Renal cortical epithelial cell (primary cell): ENCODE measurements around the gene C15orf62. TPM values are rescaled to one million over a fixed set of nuclear protein-coding genes. Genes with fewer than 3 reads are reported as not detected.
A peak's percentile ranks its signal among the peaks of the same experiment; 100 is the strongest.

Source experiments
- DNase-seq: peaks from one replicate; pipeline ENCODE4 v3.0.0-alpha.2; 2011; ENCODE audit warnings: low read depth
- total RNA-seq: library from RNA; depleted of rRNA; stranded (reverse); fragments of >200 nt; gene quantifications from 2 replicates; pipeline ENCODE4 v1.2.3, GENCODE V29; 2014

C15orf62 gene
- total RNA-seq, 1 donor from 2014 or later: 0.50 TPM

- no peak for DNase-seq
These were observed 14.0 kb upstream of the C15orf62 start for GRCh38 chr15:40755812-40756208.

- DNase-seq: no peak
These were observed 12.8 kb upstream of the C15orf62 start for GRCh38 chr15:40756938-40757337.

GRCh38 chr15:40759961-40760360 is 9.8 kb upstream of the C15orf62 start:
- DNase-seq: no peak

GRCh38 chr15:40762919-40763800 is 6.6 kb upstream of the C15orf62 start:
- DNase-seq: no peak

- no peak for DNase-seq
These were observed 5.8 kb upstream of the C15orf62 start, which contains the start of gene GCHFR for GRCh38 chr15:40763801-40764628. Gene GCHFR (plus strand): TSS chr15:40764068. CDS start chr15:40764181, 113 bp downstream.

GRCh38 chr15:40764629-40765103 is 5.1 kb upstream of the C15orf62 start:
- no peak for DNase-seq

- no peak for DNase-seq
These were observed 3.5 kb upstream of the C15orf62 start for GRCh38 chr15:40766194-40766815.

GRCh38 chr15:40766906-40767837 is 2.6 kb upstream of the C15orf62 start:
- peak; percentile 56 for DNase-seq

- DNase-seq: no peak
These were observed 1.8 kb upstream of the C15orf62 start for GRCh38 chr15:40767838-40768500.

- DNase-seq: no peak
These were observed 1.1 kb upstream of the C15orf62 start for GRCh38 chr15:40768521-40769273.

- DNase-seq: no peak
These were observed 454 bp downstream of the C15orf62 start for GRCh38 chr15:40770147-40770721.

GRCh38 chr15:40771242-40771641 is 1.5 kb downstream of the C15orf62 start:
- DNase-seq: no peak

GRCh38 chr15:40772014-40772413 is 2.2 kb downstream of the C15orf62 start:
- no peak for DNase-seq

GRCh38 chr15:40773496-40773895 is 3.7 kb downstream of the C15orf62 start:
- DNase-seq: no peak

- DNase-seq: no peak
These were observed 4.1 kb downstream of the C15orf62 start for GRCh38 chr15:40773902-40774301.

GRCh38 chr15:40775007-40775406 is 5.2 kb downstream of the C15orf62 start:
- DNase-seq: no peak

GRCh38 chr15:40775740-40776536 is 6.2 kb downstream of the C15orf62 start:
- DNase-seq: no peak

GRCh38 chr15:40776537-40777141 is 6.9 kb downstream of the C15orf62 start:
- peak; percentile 92 for DNase-seq
